ENCODE measurements around the gene NTNG1. TPM values are rescaled to one million over a fixed set of nuclear protein-coding genes. Genes with fewer than 3 reads are reported as not detected.

The NTNG1 gene
- total RNA-seq, 2 experiments from 2014 or later = not detected

DNA sequence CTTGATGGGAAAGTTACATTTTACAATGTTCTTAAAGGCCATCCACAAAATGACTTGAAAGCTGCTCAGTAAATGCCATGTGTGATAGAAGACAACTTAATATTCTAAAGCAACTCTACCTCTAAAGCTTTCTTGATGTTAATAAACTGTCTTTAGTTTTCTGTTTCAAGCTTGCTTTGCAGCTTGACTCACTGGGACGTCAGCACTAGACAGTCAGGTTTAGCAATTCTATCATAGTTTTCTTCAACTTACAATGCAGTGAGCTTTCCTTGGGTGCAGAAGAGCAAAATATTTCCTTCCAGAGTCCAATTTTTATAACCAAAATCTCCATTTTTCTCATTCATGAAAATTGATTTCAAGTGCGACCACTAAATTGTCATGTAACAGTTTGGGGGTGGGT, 273.1 kb downstream of the NTNG1 start:
- H3K9me3 Mint-ChIP-seq = no peaks in the 10 kb centered on the region
- CTCF ChIA-PET = no interaction called here
- no peaks in the 10 kb centered on the region for H3K4me1 Mint-ChIP-seq (ENCODE audit: low read depth)
- TF ChIP-seq CTCF (IDR thresholded peaks at IDR 0.05) = no peak
- intact Hi-C loops (cut with DNase I, micrococcal nuclease) = no loop called here
- Histone ChIP-seq H3K36me3 (ENCODE audit: insufficient read depth, low read length) (no peaks in the 10 kb centered on the region), H3K27ac (ENCODE audit: low read depth in 1 of 2, low read length in 2 of 2) (no peak overlapping the region), H3K4me3 (ENCODE audit: low read length) (no peak overlapping the region), H3K4me1 (ENCODE audit: insufficient read depth, low read length) (no peaks in the 10 kb centered on the region), H3K9me3 (ENCODE audit: control insufficient read depth in 1 of 2, insufficient read depth in 1 of 2, low read length in 2 of 2) (no peaks in the 10 kb centered on the region), H3K27me3 (ENCODE audit: control insufficient read depth in 1 of 2, insufficient read depth in 2 of 2, low read length in 2 of 2) (no peaks in the 10 kb centered on the region)
- DNase-seq = no peak
- H3K4me3 Mint-ChIP-seq = no peak overlapping the region
- no peak overlapping the region for H3K27ac Mint-ChIP-seq
- ATAC-seq (ENCODE audit: poor library complexity) = no peak
- POLR2A ChIA-PET = no interaction called here
- H3K36me3 Mint-ChIP-seq (ENCODE audit: low read depth) = no peaks in the 10 kb centered on the region
- peaks cover 14% of the 10 kb centered on the region for H3K27me3 Mint-ChIP-seq

DNA sequence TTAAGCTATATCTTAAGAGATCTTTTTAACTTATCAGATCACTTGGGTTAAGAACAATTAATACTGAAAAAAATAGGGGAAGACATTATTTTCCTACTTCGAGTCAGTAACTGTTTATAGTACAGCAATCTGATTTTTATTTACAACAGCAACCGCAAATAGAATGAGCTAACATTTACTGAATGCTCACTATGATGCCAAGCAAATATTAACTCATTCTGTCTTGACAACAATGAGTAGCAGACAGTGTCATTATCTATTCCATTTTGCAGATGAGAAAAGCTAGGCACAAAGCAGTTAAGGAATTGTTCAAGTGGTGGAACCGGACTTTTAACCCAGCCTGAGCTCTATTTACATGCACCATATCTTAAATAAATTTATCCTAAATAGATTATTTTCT, 273.7 kb downstream of the NTNG1 start:
- POLR2A ChIA-PET = no interaction called here
- no peaks in the 10 kb centered on the region for H3K27me3 ChIP-seq (ENCODE audit: control insufficient read depth in 1 of 2, insufficient read depth in 2 of 2, low read length in 2 of 2)
- ATAC-seq (ENCODE audit: poor library complexity) (no peak), DNase-seq (no peak)
- no peaks in the 10 kb centered on the region for H3K9me3 Mint-ChIP-seq
- H3K9me3 ChIP-seq (ENCODE audit: control insufficient read depth in 1 of 2, insufficient read depth in 1 of 2, low read length in 2 of 2) = no peaks in the 10 kb centered on the region
- no peaks in the 10 kb centered on the region for H3K4me1 Mint-ChIP-seq (ENCODE audit: low read depth)
- no peak overlapping the region for H3K27ac ChIP-seq (ENCODE audit: low read depth in 1 of 2, low read length in 2 of 2)
- no peak overlapping the region for H3K27ac Mint-ChIP-seq
- intact Hi-C loops (cut with DNase I, micrococcal nuclease) = no loop called here
- no peak for TF ChIP-seq CTCF (IDR thresholded peaks at IDR 0.05)
- no peak overlapping the region for H3K4me3 ChIP-seq (ENCODE audit: low read length)
- H3K36me3 Mint-ChIP-seq (ENCODE audit: low read depth) = no peaks in the 10 kb centered on the region
- no peak overlapping the region for H3K4me3 Mint-ChIP-seq
- peaks cover 14% of the 10 kb centered on the region for H3K27me3 Mint-ChIP-seq
- CTCF ChIA-PET = interaction anchor here (0.9 kb wide), 1 partner anchor 9 kb away, joined by 3 read pairs; no protein-coding TSS in a partner anchor
- no peaks in the 10 kb centered on the region for H3K36me3 ChIP-seq (ENCODE audit: insufficient read depth, low read length)
- H3K4me1 ChIP-seq (ENCODE audit: insufficient read depth, low read length) = no peaks in the 10 kb centered on the region

- intact Hi-C loops (cut with DNase I, micrococcal nuclease) = no loop called here
- H3K36me3 Mint-ChIP-seq (ENCODE audit: low read depth) = no peaks in the 10 kb centered on the region
Observed at GRCh38 chr1:107415241-107415640, 274.4 kb downstream of the NTNG1 start.

More at GRCh38 chr1:107415241-107415640, 274.4 kb downstream of the NTNG1 start:
- no peaks in the 10 kb centered on the region for H3K27me3 ChIP-seq (ENCODE audit: control insufficient read depth in 1 of 2, insufficient read depth in 2 of 2, low read length in 2 of 2)
- no peaks in the 10 kb centered on the region for H3K36me3 ChIP-seq (ENCODE audit: insufficient read depth, low read length)
- H3K4me3 ChIP-seq (ENCODE audit: low read length) = no peak overlapping the region
- H3K9me3 ChIP-seq (ENCODE audit: control insufficient read depth in 1 of 2, insufficient read depth in 1 of 2, low read length in 2 of 2) = no peaks in the 10 kb centered on the region
- peaks cover 14% of the 10 kb centered on the region for H3K27me3 Mint-ChIP-seq
- H3K27ac Mint-ChIP-seq = no peak overlapping the region
- no peak for TF ChIP-seq CTCF (IDR thresholded peaks at IDR 0.05)
- H3K4me1 Mint-ChIP-seq (ENCODE audit: low read depth) = no peaks in the 10 kb centered on the region
- ATAC-seq (ENCODE audit: poor library complexity) (no peak), DNase-seq (no peak)
- POLR2A ChIA-PET = no interaction called here
- CTCF ChIA-PET = interaction anchor here (0.9 kb wide), 1 partner anchor 8 kb away, joined by 3 read pairs; no protein-coding TSS in a partner anchor
- no peaks in the 10 kb centered on the region for H3K4me1 ChIP-seq (ENCODE audit: insufficient read depth, low read length)
- no peaks in the 10 kb centered on the region for H3K9me3 Mint-ChIP-seq
- H3K27ac ChIP-seq (ENCODE audit: low read depth in 1 of 2, low read length in 2 of 2) = no peak overlapping the region
- H3K4me3 Mint-ChIP-seq = no peak overlapping the region

Data from CD4-positive, alpha-beta T cell (primary cell).